K562 (cell line): Measurements from ENCODE around the gene EHMT2. TPM values are rescaled to one million over a fixed set of nuclear protein-coding genes. Genes with fewer than 3 reads are reported as not detected.

Experiments
- ELK3 ChIP-seq: fragments of 450-650 bp; formaldehyde crosslinking; IDR thresholded peaks from 2 replicates; pipeline ENCODE4 v1.4.0; 2020; ENCODE audit warnings: mild to moderate bottlenecking
- EP300 ChIP-seq: IDR thresholded peaks from 2 replicates; pipeline ENCODE4 v1.6.1; 2012; ENCODE audit warnings: low read length, improper control_type of control experiment
- FOXJ2 ChIP-seq: fragments of 200-800 bp; sonication (Bioruptor generic); IDR thresholded peaks from 2 replicates; pipeline ENCODE4 v1.6.1; 2016; ENCODE audit warnings: missing genetic modification characterization, missing compliant biosample characterization
- FOXP1 ChIP-seq: sonication (generic); formaldehyde crosslinking; IDR thresholded peaks from 2 replicates; pipeline ENCODE4 v1.8.0; 2022; ENCODE audit warnings: mild to moderate bottlenecking, missing genetic modification reagents
- GTF2A2 ChIP-seq: IDR thresholded peaks from 2 replicates; pipeline ENCODE4 v1.6.1; 2016; ENCODE audit warnings: mild to moderate bottlenecking, missing genetic modification characterization, missing compliant biosample characterization
- HNRNPL ChIP-seq: fragments of 200-400 bp; formaldehyde crosslinking; IDR thresholded peaks from 2 replicates; pipeline ENCODE4 v1.6.1; 2017; ENCODE audit warnings: low read depth, mild to moderate bottlenecking, low read length
- IRF2 ChIP-seq: sonication (generic); formaldehyde crosslinking; IDR thresholded peaks from 2 replicates; pipeline ENCODE4 v1.8.1; 2022; ENCODE audit warnings: mild to moderate bottlenecking, missing genetic modification reagents
- JUND ChIP-seq, 2 experiments: IDR thresholded peaks; 2 replicates in 1 of 2; 3 replicates in 1 of 2; pipeline ENCODE4 v1.6.1; 2011; ENCODE audit warnings: borderline replicate concordance in 2 of 2, low read depth in 2 of 2, low read length in 2 of 2, improper control_type of control experiment in 1 of 2, missing biosample characterization in 1 of 2, missing genetic modification characterization in 1 of 2, missing genetic modification reagents in 1 of 2
- KDM2B ChIP-seq: fragments of 250-450 bp; sonication (Bioruptor Pico); IDR thresholded peaks from 2 replicates; pipeline ENCODE4 v1.8.0; 2021; ENCODE audit warnings: mild to moderate bottlenecking, moderate library complexity
- MAFK ChIP-seq: IDR thresholded peaks from 2 replicates; pipeline ENCODE4 v1.6.1; 2011; ENCODE audit warnings: low read length, improper control_type of control experiment
- PHB ChIP-seq: fragments of 250-450 bp; sonication (Bioruptor Pico); IDR thresholded peaks from 2 replicates; pipeline ENCODE4 v1.5.0; 2021
- PHF21A ChIP-seq: fragments of 450-650 bp; IDR thresholded peaks from 2 replicates; pipeline ENCODE4 v1.6.1; 2017; ENCODE audit warnings: low read depth, borderline replicate concordance
- SMAD4 ChIP-seq: fragments of 250-450 bp; sonication (Bioruptor Pico); conservative IDR thresholded peaks from 2 replicates; pipeline ENCODE4 v1.8.0; 2021; ENCODE audit warnings: inconsistent platforms, mild to moderate bottlenecking, moderate library complexity
- SMARCE1 ChIP-seq: fragments of 450-650 bp; IDR thresholded peaks from 2 replicates; pipeline ENCODE4 v1.7.1; 2016; ENCODE audit warnings: mild to moderate bottlenecking
- U2AF2 ChIP-seq: fragments of 200-400 bp; formaldehyde crosslinking; optimal IDR thresholded peaks from 2 replicates; pipeline ENCODE3; 2017; ENCODE audit warnings: low read depth, mild to moderate bottlenecking, low read length
- XRCC4 ChIP-seq: IDR thresholded peaks from one replicate; pipeline ENCODE4 v1.6.1; 2011; ENCODE audit not compliant: insufficient read depth, insufficient read length; ENCODE audit errors: extremely low read depth
- ZNF354B ChIP-seq: fragments of 250-450 bp; sonication (Bioruptor Pico); IDR thresholded peaks from 2 replicates; pipeline ENCODE4 v1.4.0; 2020
- ZNF76 ChIP-seq: fragments of 250-450 bp; sonication (Bioruptor Pico); IDR thresholded peaks from 2 replicates; pipeline ENCODE4 v1.4.0; 2020; ENCODE audit warnings: mild to moderate bottlenecking, moderate library complexity, borderline replicate concordance
- ZNF79 ChIP-seq: fragments of 250-450 bp; sonication (Bioruptor Pico); IDR thresholded peaks from 2 replicates; pipeline ENCODE4 v1.4.0; 2020; ENCODE audit warnings: low read depth, mild to moderate bottlenecking, moderate library complexity
- polyA plus RNA-seq, 8 experiments: library from polyadenylated mRNA; depleted of rRNA in 4 of 8; stranded (reverse) in 5 of 8; unstranded in 3 of 8; fragments of >200 nt; fragmentation: Nextera tagmentation in 2 of 8; fragmentation: Illumina TruSeq in 1 of 8; extraction: Ambion mirVana in 2 of 8; extraction: Trizol in 1 of 8; gene quantifications; 2 replicates each; pipeline versions ENCODE4 v1.2.1 to v1.2.3, GENCODE V29; 2011 to 2014; ENCODE audit warnings: inconsistent platforms in 1 of 8, missing spikeins in 1 of 8
- total RNA-seq, 7 experiments: library from RNA; depleted of rRNA in 6 of 7; stranded (reverse); fragments of >200 nt in 6 of 7; fragmentation: Illumina TruSeq in 2 of 7; extraction: Trizol in 2 of 7; gene quantifications; 2 replicates each; pipeline versions ENCODE4 v1.2.1 to v1.2.3, GENCODE V29; 2011 to 2021; ENCODE audit warnings: low replicate concordance in 1 of 7
- TF ChIP-seq, protein P1 (sequence below): sonication (generic); formaldehyde crosslinking; IDR thresholded peaks from 2 replicates; pipeline ENCODE4 v1.8.1; 2023; ENCODE audit warnings: mild to moderate bottlenecking, missing genetic modification reagents
- TF ChIP-seq, protein P2 (sequence below): fragments of 450-650 bp; IDR thresholded peaks from 2 replicates; pipeline ENCODE4 v1.7.1; 2018; ENCODE audit warnings: mild to moderate bottlenecking, low read depth; ENCODE audit not compliant: partially characterized antibody
- TF ChIP-seq, protein P3 (sequence below), 3 experiments: fragments of 200-800 bp in 1 of 3; sonication (Bioruptor generic) in 1 of 3; sonication (generic) in 1 of 3; formaldehyde crosslinking in 1 of 3; IDR thresholded peaks; 2 replicates each; pipeline versions ENCODE4 v1.6.1 to v1.8.0; 2016 to 2022; ENCODE audit warnings: mild to moderate bottlenecking in 2 of 3, missing compliant biosample characterization in 2 of 3, missing genetic modification characterization in 2 of 3, missing genetic modification reagents in 1 of 3

EHMT2 gene
- total and polyA plus RNA-seq, 9 of the 15 experiments (the other 6 are each of a cell fraction or from before 2014, with no cell fraction given) = 2.1 to 63.8 (median 38.5) TPM

- peak; percentile 32; the same call in 1 of the 2 replicates for TF ChIP-seq SMARCE1
- no peak for TF ChIP-seq XRCC4
- no peak for TF ChIP-seq KDM2B
- TF ChIP-seq, protein P1, sequence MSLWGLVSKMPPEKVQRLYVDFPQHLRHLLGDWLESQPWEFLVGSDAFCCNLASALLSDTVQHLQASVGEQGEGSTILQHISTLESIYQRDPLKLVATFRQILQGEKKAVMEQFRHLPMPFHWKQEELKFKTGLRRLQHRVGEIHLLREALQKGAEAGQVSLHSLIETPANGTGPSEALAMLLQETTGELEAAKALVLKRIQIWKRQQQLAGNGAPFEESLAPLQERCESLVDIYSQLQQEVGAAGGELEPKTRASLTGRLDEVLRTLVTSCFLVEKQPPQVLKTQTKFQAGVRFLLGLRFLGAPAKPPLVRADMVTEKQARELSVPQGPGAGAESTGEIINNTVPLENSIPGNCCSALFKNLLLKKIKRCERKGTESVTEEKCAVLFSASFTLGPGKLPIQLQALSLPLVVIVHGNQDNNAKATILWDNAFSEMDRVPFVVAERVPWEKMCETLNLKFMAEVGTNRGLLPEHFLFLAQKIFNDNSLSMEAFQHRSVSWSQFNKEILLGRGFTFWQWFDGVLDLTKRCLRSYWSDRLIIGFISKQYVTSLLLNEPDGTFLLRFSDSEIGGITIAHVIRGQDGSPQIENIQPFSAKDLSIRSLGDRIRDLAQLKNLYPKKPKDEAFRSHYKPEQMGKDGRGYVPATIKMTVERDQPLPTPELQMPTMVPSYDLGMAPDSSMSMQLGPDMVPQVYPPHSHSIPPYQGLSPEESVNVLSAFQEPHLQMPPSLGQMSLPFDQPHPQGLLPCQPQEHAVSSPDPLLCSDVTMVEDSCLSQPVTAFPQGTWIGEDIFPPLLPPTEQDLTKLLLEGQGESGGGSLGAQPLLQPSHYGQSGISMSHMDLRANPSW (CRISPR knock-in tag) = no peak
- no peak for TF ChIP-seq FOXP1
- no peak for TF ChIP-seq ELK3 (CRISPR knock-in tag)
- no peak for TF ChIP-seq ZNF79 (CRISPR knock-in tag)
- TF ChIP-seq MAFK = no peak
- no peak for TF ChIP-seq FOXJ2
- TF ChIP-seq IRF2 (CRISPR knock-in tag) = no peak
- TF ChIP-seq PHB (CRISPR knock-in tag) = no peak
- TF ChIP-seq PHF21A = 0 out of 2 replicates have a peak, but pooled peaks have one; percentile 30
- peak; percentile 26; the same call in 1 of the 2 replicates for TF ChIP-seq EP300
- no peak for TF ChIP-seq ZNF354B
- TF ChIP-seq, protein P2, sequence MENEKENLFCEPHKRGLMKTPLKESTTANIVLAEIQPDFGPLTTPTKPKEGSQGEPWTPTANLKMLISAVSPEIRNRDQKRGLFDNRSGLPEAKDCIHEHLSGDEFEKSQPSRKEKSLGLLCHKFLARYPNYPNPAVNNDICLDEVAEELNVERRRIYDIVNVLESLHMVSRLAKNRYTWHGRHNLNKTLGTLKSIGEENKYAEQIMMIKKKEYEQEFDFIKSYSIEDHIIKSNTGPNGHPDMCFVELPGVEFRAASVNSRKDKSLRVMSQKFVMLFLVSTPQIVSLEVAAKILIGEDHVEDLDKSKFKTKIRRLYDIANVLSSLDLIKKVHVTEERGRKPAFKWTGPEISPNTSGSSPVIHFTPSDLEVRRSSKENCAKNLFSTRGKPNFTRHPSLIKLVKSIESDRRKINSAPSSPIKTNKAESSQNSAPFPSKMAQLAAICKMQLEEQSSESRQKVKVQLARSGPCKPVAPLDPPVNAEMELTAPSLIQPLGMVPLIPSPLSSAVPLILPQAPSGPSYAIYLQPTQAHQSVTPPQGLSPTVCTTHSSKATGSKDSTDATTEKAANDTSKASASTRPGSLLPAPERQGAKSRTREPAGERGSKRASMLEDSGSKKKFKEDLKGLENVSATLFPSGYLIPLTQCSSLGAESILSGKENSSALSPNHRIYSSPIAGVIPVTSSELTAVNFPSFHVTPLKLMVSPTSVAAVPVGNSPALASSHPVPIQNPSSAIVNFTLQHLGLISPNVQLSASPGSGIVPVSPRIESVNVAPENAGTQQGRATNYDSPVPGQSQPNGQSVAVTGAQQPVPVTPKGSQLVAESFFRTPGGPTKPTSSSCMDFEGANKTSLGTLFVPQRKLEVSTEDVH = no peak
- TF ChIP-seq GTF2A2 = no peak
- TF ChIP-seq JUND (IDR thresholded peaks at IDR 0.05; ENCODE audit: borderline replicate concordance, low read depth, low read length) = peak; percentile 40; the same call in 1 of the 2 replicates
- TF ChIP-seq JUND (tag; IDR thresholded peaks at IDR 0.05; ENCODE audit: borderline replicate concordance, low read depth, low read length) = no peak; the same call in 2 of the 3 replicates
- TF ChIP-seq, protein P3, sequence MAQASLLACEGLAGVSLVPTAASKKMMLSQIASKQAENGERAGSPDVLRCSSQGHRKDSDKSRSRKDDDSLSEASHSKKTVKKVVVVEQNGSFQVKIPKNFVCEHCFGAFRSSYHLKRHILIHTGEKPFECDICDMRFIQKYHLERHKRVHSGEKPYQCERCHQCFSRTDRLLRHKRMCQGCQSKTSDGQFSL (CRISPR knock-in tag; IDR thresholded peaks at IDR 0.05) = no peak
- TF ChIP-seq, protein P3 (tag; IDR thresholded peaks at IDR 0.05) = no peak
- TF ChIP-seq U2AF2 = no peak
- TF ChIP-seq ZNF76 (CRISPR knock-in tag) = no peak
- no peak for TF ChIP-seq SMAD4 (CRISPR knock-in tag)
- TF ChIP-seq HNRNPL = no peak
These were observed 6.5 kb upstream of the EHMT2 start (continued) for GRCh38 chr6:31903957-31904356.
